Mesendoderm (in vitro differentiated cells): ENCODE measurements around the gene COL6A6.

Source experiments
- DNase-seq: peaks from one replicate; pipeline ENCODE4 v3.0.0; 2013
- H2AK5ac ChIP-seq: 2 replicates; pipeline ENCODE4 v1.6.1; 2013; ENCODE audit warnings: low read length, inconsistent platforms
- H2BK120ac ChIP-seq: 2 replicates; pipeline ENCODE4 v1.6.1; 2013; ENCODE audit warnings: low read depth, mild to moderate bottlenecking, low read length, moderate library complexity, mixed read lengths
- H2BK15ac ChIP-seq: replicated peaks from 2 replicates; pipeline ENCODE4 v1.6.1; 2013; ENCODE audit warnings: low read depth, mild to moderate bottlenecking, moderate library complexity
- H2BK5ac ChIP-seq: 2 replicates; pipeline ENCODE4 v1.6.1; 2013; ENCODE audit warnings: low read length, inconsistent platforms
- H3K18ac ChIP-seq: 2 replicates; pipeline ENCODE4 v1.6.1; 2013; ENCODE audit warnings: mild to moderate bottlenecking, low read length, mixed read lengths
- H3K23ac ChIP-seq: one replicate; pipeline ENCODE4 v1.6.1; 2013; ENCODE audit warnings: low read length
- H3K27ac ChIP-seq: 2 replicates; pipeline ENCODE4 v1.5.1; 2013; ENCODE audit warnings: low read depth, mild to moderate bottlenecking, inconsistent platforms, low read length, moderate library complexity
- H3K27me3 ChIP-seq: 2 replicates; pipeline ENCODE4 v1.6.1; 2013; ENCODE audit warnings: low read length, control low read depth, mild to moderate bottlenecking, inconsistent platforms; ENCODE audit not compliant: insufficient read depth, poor library complexity
- H3K36me3 ChIP-seq: 2 replicates; pipeline ENCODE4 v1.6.1; 2013; ENCODE audit warnings: low read length, inconsistent platforms; ENCODE audit not compliant: control insufficient read depth, insufficient read depth
- H3K4ac ChIP-seq: one replicate; pipeline ENCODE4 v1.6.1; 2013; ENCODE audit warnings: low read depth, mild to moderate bottlenecking, low read length, moderate library complexity
- H3K4me1 ChIP-seq: 2 replicates; pipeline ENCODE4 v1.6.1; 2013; ENCODE audit warnings: low read depth, low read length, inconsistent platforms; ENCODE audit not compliant: control insufficient read depth
- H3K4me2 ChIP-seq: 2 replicates; pipeline ENCODE4 v1.6.1; 2013; ENCODE audit warnings: low read length
- H3K4me3 ChIP-seq: 2 replicates; pipeline ENCODE4 v1.5.1; 2013; ENCODE audit warnings: mild to moderate bottlenecking, low read length
- H3K56ac ChIP-seq: one replicate; pipeline ENCODE4 v1.6.1; 2013; ENCODE audit warnings: low read length
- H3K79me1 ChIP-seq: 2 replicates; pipeline ENCODE4 v1.6.1; 2013; ENCODE audit warnings: low read length, inconsistent platforms
- H3K79me2 ChIP-seq: 2 replicates; pipeline ENCODE4 v1.6.1; 2013; ENCODE audit warnings: mild to moderate bottlenecking, low read length; ENCODE audit not compliant: control insufficient read depth, insufficient read depth
- H3K9ac ChIP-seq: 2 replicates; pipeline ENCODE4 v1.6.1; 2013; ENCODE audit warnings: low read length, inconsistent platforms
- H4K5ac ChIP-seq: one replicate; pipeline ENCODE4 v1.6.1; 2013; ENCODE audit warnings: low read length
- H4K8ac ChIP-seq: one replicate; pipeline ENCODE4 v1.6.1; 2013; ENCODE audit warnings: low read depth, mild to moderate bottlenecking, control low read depth, low read length, moderate library complexity
- WGBS: extraction: QIAGEN DNeasy Blood & Tissue Kit; methylation state at CpG from one replicate; pipeline ENCODE4 v1.1.7; 2013; ENCODE audit warnings: low lambda C conversion rate, missing lambda C conversion rate; ENCODE audit not compliant: insufficient coverage; ENCODE audit errors: extremely low coverage; 5-methylcytosine and 5-hydroxymethylcytosine counted together

COL6A6 gene

DNA sequence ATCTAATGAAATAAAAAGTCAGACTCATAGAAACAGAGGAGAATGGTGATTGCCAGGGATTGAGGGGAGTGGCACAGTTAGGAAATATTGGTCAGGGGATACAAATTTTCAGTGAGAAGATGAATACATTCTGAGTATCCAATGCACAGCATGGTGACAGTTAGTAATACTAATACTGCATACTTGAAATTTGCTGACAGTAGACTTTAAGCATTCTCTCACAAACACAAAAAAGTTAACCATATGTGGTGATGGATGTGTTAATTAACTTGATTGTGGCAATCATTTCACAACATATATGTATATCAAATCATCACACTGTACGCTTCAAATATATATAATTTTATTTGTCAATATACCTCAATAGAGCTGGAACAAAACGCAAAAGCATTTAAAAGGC is 9.2 kb upstream of the COL6A6 start:
- no peak overlapping the region for H2BK15ac ChIP-seq
- H3K9ac ChIP-seq: no peak overlapping the region
- H3K27me3 ChIP-seq: no peaks in the 10 kb centered on the region
- H3K18ac ChIP-seq: no peak overlapping the region
- H2AK5ac ChIP-seq: no peak overlapping the region
- no peaks in the 10 kb centered on the region for H3K36me3 ChIP-seq
- no CpG with 5 or more reads among the region's 2 CpGs for WGBS
- H3K79me1 ChIP-seq: no peaks in the 10 kb centered on the region
- no peak overlapping the region for H4K5ac ChIP-seq
- H2BK5ac ChIP-seq: no peak overlapping the region
- no peaks in the 10 kb centered on the region for H3K4me1 ChIP-seq
- H4K8ac ChIP-seq: no peak overlapping the region
- no peak overlapping the region for H3K4me2 ChIP-seq
- H3K4ac ChIP-seq: no peak overlapping the region
- no peak overlapping the region for H2BK120ac ChIP-seq
- no peak overlapping the region for H3K27ac ChIP-seq
- H3K79me2 ChIP-seq: no peaks in the 10 kb centered on the region
- H3K56ac ChIP-seq: no peak overlapping the region
- no peak overlapping the region for H3K4me3 ChIP-seq
- no peak for DNase-seq
- H3K23ac ChIP-seq: no peak overlapping the region

DNA sequence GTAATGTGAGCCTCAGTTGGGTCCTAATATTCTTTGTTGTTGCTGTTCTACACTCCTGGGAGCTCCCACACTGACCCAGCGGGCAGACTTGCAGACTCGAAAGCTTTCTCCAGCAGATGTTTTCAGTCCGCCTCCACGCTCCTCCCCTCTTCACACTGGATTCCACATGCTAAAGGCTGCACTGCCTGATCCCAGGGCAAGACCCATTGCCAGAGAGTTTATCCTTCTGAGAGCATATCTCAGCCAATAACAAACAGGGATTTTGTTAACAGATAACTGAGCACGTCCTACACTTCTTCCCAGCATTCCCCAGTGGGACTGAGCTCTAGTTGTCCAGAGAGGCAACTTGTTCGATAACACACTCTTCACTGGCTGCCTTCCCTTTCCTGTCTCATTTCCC is 8.0 kb upstream of the COL6A6 start:
- Histone ChIP-seq H3K27me3 (no peaks in the 10 kb centered on the region), H2AK5ac (no peak overlapping the region), H2BK120ac (no peak overlapping the region), H4K5ac (no peak overlapping the region), H3K79me1 (no peaks in the 10 kb centered on the region), H3K4me3 (no peak overlapping the region), H3K9ac (no peak overlapping the region), H3K4me2 (no peak overlapping the region), H3K79me2 (no peaks in the 10 kb centered on the region), H2BK5ac (no peak overlapping the region), H4K8ac (no peak overlapping the region), H3K36me3 (no peaks in the 10 kb centered on the region), H3K4me1 (no peaks in the 10 kb centered on the region), H3K4ac (no peak overlapping the region), H2BK15ac (no peak overlapping the region), H3K23ac (no peak overlapping the region), H3K27ac (no peak overlapping the region), H3K56ac (no peak overlapping the region), H3K18ac (no peak overlapping the region)
- DNase-seq: no peak
- no CpG with 5 or more reads among the region's 6 CpGs for WGBS

GRCh38 chr3:130514681-130515080 is 2.3 kb upstream of the COL6A6 start:
- no peak overlapping the region for H3K56ac ChIP-seq
- H3K79me2 ChIP-seq: no peaks in the 10 kb centered on the region
- no peak overlapping the region for H3K23ac ChIP-seq
- no peak for DNase-seq
- H3K4ac ChIP-seq: no peak overlapping the region
- H2BK120ac ChIP-seq: no peak overlapping the region
- no peak overlapping the region for H4K8ac ChIP-seq
- H3K4me1 ChIP-seq: no peaks in the 10 kb centered on the region
- no peak overlapping the region for H3K4me2 ChIP-seq
- H3K4me3 ChIP-seq: no peak overlapping the region
- H3K18ac ChIP-seq: no peak overlapping the region
- no peak overlapping the region for H4K5ac ChIP-seq
- H3K27me3 ChIP-seq: peaks cover 2% of the 10 kb centered on the region
- H3K36me3 ChIP-seq: no peaks in the 10 kb centered on the region
- no peaks in the 10 kb centered on the region for H3K79me1 ChIP-seq
- H2BK5ac ChIP-seq: no peak overlapping the region
- no CpG with 5 or more reads among the region's 1 CpG for WGBS
- H2AK5ac ChIP-seq: no peak overlapping the region
- no peak overlapping the region for H3K9ac ChIP-seq
- H2BK15ac ChIP-seq: no peak overlapping the region
- no peak overlapping the region for H3K27ac ChIP-seq

GRCh38 chr3:130515755-130516154 is 1.2 kb upstream of the COL6A6 start:
- Histone ChIP-seq H3K4ac (no peak overlapping the region), H3K4me2 (no peak overlapping the region)
- no CpG with 5 or more reads among the region's 2 CpGs for WGBS

DNA sequence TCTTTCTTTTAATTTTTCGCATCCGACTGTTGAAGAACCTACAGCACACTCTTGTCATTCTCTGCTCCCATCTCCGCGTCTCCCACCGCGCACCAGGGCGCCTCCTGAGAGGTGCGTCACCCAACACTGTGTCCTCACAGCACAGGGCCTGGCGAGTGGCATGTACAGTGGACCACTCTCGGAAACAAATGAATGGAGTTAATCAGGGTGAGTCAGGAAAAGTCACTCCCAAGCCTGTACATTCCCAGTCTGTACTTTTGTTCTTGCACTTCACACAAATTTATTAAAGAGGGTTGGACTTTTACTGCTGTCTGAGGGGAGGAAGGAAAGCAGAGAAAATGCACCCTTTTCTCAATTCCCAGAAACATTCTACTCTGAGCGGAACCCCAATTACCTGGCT is 625 bp downstream of the COL6A6 start:
- Histone ChIP-seq H3K23ac (no peak overlapping the region), H2BK120ac (no peak overlapping the region), H3K27me3 (peaks cover 4% of the 10 kb centered on the region), H3K27ac (no peak overlapping the region), H3K79me2 (no peaks in the 10 kb centered on the region), H3K36me3 (no peaks in the 10 kb centered on the region), H4K5ac (no peak overlapping the region), H3K9ac (peak overlapping the region; percentile 38), H4K8ac (no peak overlapping the region), H2BK15ac (no peak overlapping the region), H3K4me2 (peak overlapping the region; percentile 66), H3K18ac (no peak overlapping the region), H3K4me3 (no peak overlapping the region), H3K4ac (no peak overlapping the region), H3K79me1 (no peaks in the 10 kb centered on the region), H3K4me1 (no peaks in the 10 kb centered on the region), H3K56ac (peak overlapping the region; percentile 73), H2AK5ac (no peak overlapping the region), H2BK5ac (no peak overlapping the region)
- no peak for DNase-seq
- no CpG with 5 or more reads among the region's 11 CpGs for WGBS

More at GRCh38 chr3:130515755-130516154, 1.2 kb upstream of the COL6A6 start:
- Histone ChIP-seq H4K8ac (no peak overlapping the region), H2BK120ac (peak overlapping the region; percentile 19), H4K5ac (no peak overlapping the region), H3K23ac (no peak overlapping the region), H3K9ac (no peak overlapping the region), H3K27ac (no peak overlapping the region), H3K4me3 (no peak overlapping the region), H2AK5ac (no peak overlapping the region), H3K79me2 (no peaks in the 10 kb centered on the region), H2BK5ac (no peak overlapping the region), H3K79me1 (no peaks in the 10 kb centered on the region), H3K36me3 (no peaks in the 10 kb centered on the region), H3K18ac (no peak overlapping the region), H3K56ac (no peak overlapping the region), H2BK15ac (no peak overlapping the region), H3K27me3 (peaks cover 4% of the 10 kb centered on the region), H3K4me1 (no peaks in the 10 kb centered on the region)
- DNase-seq: no peak

DNA sequence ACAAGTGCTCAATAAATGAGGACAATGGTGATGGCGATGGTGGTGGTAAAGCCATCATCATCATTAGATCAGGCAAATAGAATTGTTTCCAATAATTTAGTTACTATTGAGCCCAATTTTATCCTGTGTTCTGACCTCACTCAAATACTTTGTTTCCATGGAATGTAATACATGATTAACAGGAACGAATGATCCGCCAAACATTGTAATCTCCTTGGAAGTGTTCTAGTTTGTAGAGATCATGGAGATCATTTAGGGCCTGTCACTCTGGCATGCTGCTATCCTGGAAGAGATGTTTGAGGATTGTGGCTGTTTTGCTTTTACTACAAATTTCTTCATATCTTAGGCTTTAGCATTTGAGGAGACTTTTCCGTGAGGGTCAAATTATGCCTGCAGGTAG is 2.8 kb downstream of the COL6A6 start:
- no CpG with 5 or more reads among the region's 4 CpGs for WGBS
- Histone ChIP-seq H3K79me2 (no peaks in the 10 kb centered on the region), H2AK5ac (no peak overlapping the region), H3K4me2 (no peak overlapping the region), H4K8ac (no peak overlapping the region), H3K4ac (no peak overlapping the region), H3K4me3 (no peak overlapping the region), H2BK120ac (no peak overlapping the region), H2BK15ac (no peak overlapping the region), H3K79me1 (no peaks in the 10 kb centered on the region), H4K5ac (no peak overlapping the region), H3K56ac (no peak overlapping the region), H3K4me1 (no peaks in the 10 kb centered on the region), H3K18ac (no peak overlapping the region), H3K27ac (no peak overlapping the region), H3K36me3 (no peaks in the 10 kb centered on the region), H2BK5ac (no peak overlapping the region), H3K9ac (no peak overlapping the region), H3K23ac (no peak overlapping the region), H3K27me3 (peaks cover 4% of the 10 kb centered on the region)
- DNase-seq: no peak
